HL-60 (cell line): Measurements from ENCODE around the gene COMMD7.
"Not testable (repeated sequence)": the region's sequence is repeated elsewhere in the genome, so short reads cannot be mapped to it uniquely, and the experiment has no call there.

Source experiments
- DNase-seq, 2 experiments: peaks; one replicate each; pipeline ENCODE4 v3.0.0-alpha.2; 2010 to 2020; ENCODE audit warnings: low read depth in 1 of 2, low spot score in 1 of 2
- H3K27ac ChIP-seq: fragments of 250-450 bp; sonication (Bioruptor Pico); replicated peaks from 2 replicates; pipeline ENCODE4 v1.5.1; 2020; ENCODE audit warnings: mild to moderate bottlenecking, moderate library complexity
- H3K27me3 ChIP-seq: fragments of 250-450 bp; sonication (Bioruptor Pico); 2 replicates; pipeline ENCODE4 v1.5.1; 2021; ENCODE audit warnings: mild to moderate bottlenecking, moderate library complexity; ENCODE audit not compliant: insufficient read depth, poor library complexity, severe bottlenecking
- H3K4me3 ChIP-seq: replicated peaks from 2 replicates; pipeline ENCODE4 v1.5.1; 2011; ENCODE audit warnings: mild to moderate bottlenecking, control low read depth, low read length; ENCODE audit not compliant: insufficient read depth
- CTCF ChIP-seq: IDR thresholded peaks from one replicate; pipeline ENCODE4 v1.5.1; 2011; ENCODE audit warnings: low read length, control low read depth, inconsistent platforms; ENCODE audit not compliant: insufficient read depth
- GABPA ChIP-seq: IDR thresholded peaks from 2 replicates; pipeline ENCODE4 v1.6.1; 2012; ENCODE audit warnings: low read depth
- POLR2AphosphoS5 ChIP-seq: IDR thresholded peaks from 2 replicates; pipeline ENCODE4 v1.6.1; 2012; ENCODE audit warnings: low read depth
- REST ChIP-seq: IDR thresholded peaks from 2 replicates; pipeline ENCODE4 v1.6.1; 2012; ENCODE audit warnings: low read depth; ENCODE audit not compliant: insufficient replicate concordance
- SPI1 ChIP-seq: IDR thresholded peaks from 2 replicates; pipeline ENCODE4 v1.6.1; 2012; ENCODE audit warnings: low read depth, mild to moderate bottlenecking, borderline replicate concordance

Gene COMMD7

GRCh38 chr20:32767418-32768198 is 24.3 kb upstream of the COMMD7 start:
- no peak for DNase-seq
- H3K4me3 ChIP-seq, result no peak overlapping the region
- no peaks in the 10 kb centered on the region for H3K27me3 ChIP-seq
- no peak for TF ChIP-seq SPI1
- TF ChIP-seq REST, result no peak
- TF ChIP-seq GABPA, result no peak
- no peak for TF ChIP-seq CTCF
- no peak for TF ChIP-seq POLR2AphosphoS5
- no peak overlapping the region for H3K27ac ChIP-seq

- H3K27me3 ChIP-seq, H3K27ac ChIP-seq, DNase-seq, H3K4me3 ChIP-seq: not testable (repeated sequence)
Measured at GRCh38 chr20:32765230-32765875, 22.1 kb upstream of the COMMD7 start.

GRCh38 chr20:32764005-32764960 is 21.0 kb upstream of the COMMD7 start:
- Histone ChIP-seq H3K27me3 (no peaks in the 10 kb centered on the region), H3K4me3 (no peak overlapping the region), H3K27ac (no peak overlapping the region)
- no peak for DNase-seq
- TF ChIP-seq REST (no peak), CTCF (no peak), POLR2AphosphoS5 (no peak)
